ENCODE measurements around the gene HNRNPDL. TPM values are rescaled to one million over a fixed set of nuclear protein-coding genes. Genes with fewer than 3 reads are reported as not detected.

Gene HNRNPDL
- total and polyA plus RNA-seq, 2 of the 4 experiments (the other 2 are of a cell fraction), result 52.9 to 276 TPM

- no peak overlapping the region for H3K56ac ChIP-seq (ENCODE audit: extremely low read depth, insufficient read depth, low read length)
- peaks cover 58% of the 10 kb centered on the region for H4K20me1 ChIP-seq (ENCODE audit: insufficient read depth, low read length)
- H2AFZ ChIP-seq (replicated peaks; ENCODE audit: low read length, poor library complexity), result no peak overlapping the region
- no peak overlapping the region for H3K9ac ChIP-seq (ENCODE audit: low read depth, low read length)
- POLR2A ChIA-PET (ENCODE audit: unreplicated experiment), result no interaction called here
- H3K4ac ChIP-seq (ENCODE audit: low read depth, low read length), result no peak overlapping the region
- no peak overlapping the region for H2BK15ac ChIP-seq (ENCODE audit: low read depth, low read length)
- in situ Hi-C loops (cut with MboI; ENCODE audit: low sequenced_read_pairs) (no loop called here), dilution Hi-C loops (cut with HindIII; ENCODE audit: low sequenced_read_pairs, unreplicated experiment) (no loop called here), intact Hi-C loops (cut with micrococcal nuclease) (loop anchor here (1.0 kb wide), 1 partner anchor 48 kb away; no protein-coding TSS in a partner anchor)
- H3K4me2 ChIP-seq (ENCODE audit: low read depth, low read length), result no peak overlapping the region
- H4K5ac ChIP-seq (ENCODE audit: low read depth, low read length), result no peak overlapping the region
- peaks cover 6% of the 10 kb centered on the region for H3K4me1 ChIP-seq (ENCODE audit: control insufficient read depth, insufficient read depth, low read length)
- ATAC-seq (ENCODE audit: low read depth) (no peak), DNase-seq (no peak)
- WGBS, 2 experiments (ENCODE audit: extremely low coverage in 2 of 2, insufficient read length in 1 of 2), result no CpG with 5 or more reads among the region's 5 CpGs
- peaks cover 23% of the 10 kb centered on the region for H3K36me3 ChIP-seq (ENCODE audit: control insufficient read depth, insufficient read depth, low read length)
- H2AK5ac ChIP-seq (ENCODE audit: low read depth, low read length), result no peak overlapping the region
- H3K4me3 ChIP-seq (ENCODE audit: insufficient read depth, low read depth, low read length), result no peak overlapping the region
- H2AK9ac ChIP-seq (replicated peaks; ENCODE audit: low read depth, low read length, poor library complexity), result no peak overlapping the region
- H3K9me3 ChIP-seq (ENCODE audit: control insufficient read depth, insufficient read depth, low read length), result no peaks in the 10 kb centered on the region
- H3K18ac ChIP-seq (ENCODE audit: low read depth, low read length), result no peak overlapping the region
- no peak overlapping the region for H4K91ac ChIP-seq (ENCODE audit: insufficient read depth, low read depth, low read length)
- no peak overlapping the region for H2BK5ac ChIP-seq (ENCODE audit: low read depth, low read length, poor library complexity, severe bottlenecking)
- H3K27ac ChIP-seq (ENCODE audit: insufficient read depth, low read length), result no peak overlapping the region
- CTCF ChIA-PET, result no interaction called here
- H4K8ac ChIP-seq (ENCODE audit: low read depth in 2 of 2, low read length in 2 of 2), result no peak overlapping the region
- peaks cover 2 to 26% of the 10 kb centered on the region in 2 experiments; a peak in 2 of 4 replicates for H3K79me1 ChIP-seq (ENCODE audit: low read depth in 1 of 2, low read length in 2 of 2)
- H2BK120ac ChIP-seq (ENCODE audit: low read depth, low read length), result no peak overlapping the region
- peaks cover 10% of the 10 kb centered on the region for H3K9me1 ChIP-seq (ENCODE audit: insufficient read depth, low read length)
- no peak overlapping the region for H3K14ac ChIP-seq (replicated peaks; ENCODE audit: low read depth, low read length)
- no TSS peak for BruUV-seq (replicated peaks)
- H3K23ac ChIP-seq (ENCODE audit: low read depth, low read length), result no peak overlapping the region
- no peak overlapping the region for H2BK20ac ChIP-seq (ENCODE audit: low read depth, low read length)
- H3K27me3 ChIP-seq (ENCODE audit: control insufficient read depth, insufficient read depth, low read length), result no peaks in the 10 kb centered on the region
- TF ChIP-seq POLR2A (IDR thresholded peaks at IDR 0.05; ENCODE audit: low read depth, low read length) (peak; percentile 36; the same call in 1 of the 2 replicates), CTCF (conservative IDR thresholded peaks at IDR 0.05; ENCODE audit: low read depth, low read length) (no peak), ELK1 (IDR thresholded peaks at IDR 0.05; ENCODE audit: borderline replicate concordance, low read depth, low read length) (no peak), RFX5 (IDR thresholded peaks at IDR 0.05; ENCODE audit: low read depth, low read length) (no peak)
Observed at GRCh38 chr4:82422616-82423015, 7.6 kb downstream of the HNRNPDL start.

All from IMR-90 (cell line).